OCI-LY7 (cell line): Measurements from ENCODE around the gene PIK3IP1.

ENCODE experiments used
- EZH2phosphoT487 ChIP-seq: fragments of 200-600 bp; sonication (generic); IDR thresholded peaks from 2 replicates; pipeline ENCODE4 v1.6.1; 2018; ENCODE audit warnings: low read depth, borderline replicate concordance, mild to moderate bottlenecking, mixed run types, antibody characterized with exemption, low read length, moderate library complexity, mixed read lengths
- TF ChIP-seq, protein P1 (sequence below): fragments of 200-600 bp; sonication (generic); conservative IDR thresholded peaks from 2 replicates; pipeline ENCODE4 v1.5.1; 2014; ENCODE audit warnings: mild to moderate bottlenecking, antibody characterized with exemption, low read length, moderate library complexity, mixed read lengths

DNA sequence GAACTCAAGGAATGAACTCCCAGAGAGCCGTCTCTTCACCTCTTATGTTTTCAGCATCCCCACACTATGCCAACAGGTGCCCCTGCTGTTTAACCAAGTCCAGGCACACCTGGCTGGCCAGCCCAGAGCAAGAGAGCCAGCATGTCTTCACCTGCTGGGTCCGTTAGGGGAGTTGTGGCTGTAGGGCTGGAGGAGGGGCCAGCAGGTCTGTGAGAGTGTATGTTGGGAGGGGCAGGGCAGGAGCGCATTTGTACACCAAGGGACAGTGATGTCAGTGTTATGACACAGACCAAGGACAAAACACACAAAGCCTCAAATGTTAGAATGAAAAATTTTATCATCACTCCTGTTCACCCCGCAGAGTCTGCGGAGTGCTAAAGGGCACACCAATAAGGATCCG is 48.1 kb upstream of the PIK3IP1 start:
- TF ChIP-seq, protein P1, sequence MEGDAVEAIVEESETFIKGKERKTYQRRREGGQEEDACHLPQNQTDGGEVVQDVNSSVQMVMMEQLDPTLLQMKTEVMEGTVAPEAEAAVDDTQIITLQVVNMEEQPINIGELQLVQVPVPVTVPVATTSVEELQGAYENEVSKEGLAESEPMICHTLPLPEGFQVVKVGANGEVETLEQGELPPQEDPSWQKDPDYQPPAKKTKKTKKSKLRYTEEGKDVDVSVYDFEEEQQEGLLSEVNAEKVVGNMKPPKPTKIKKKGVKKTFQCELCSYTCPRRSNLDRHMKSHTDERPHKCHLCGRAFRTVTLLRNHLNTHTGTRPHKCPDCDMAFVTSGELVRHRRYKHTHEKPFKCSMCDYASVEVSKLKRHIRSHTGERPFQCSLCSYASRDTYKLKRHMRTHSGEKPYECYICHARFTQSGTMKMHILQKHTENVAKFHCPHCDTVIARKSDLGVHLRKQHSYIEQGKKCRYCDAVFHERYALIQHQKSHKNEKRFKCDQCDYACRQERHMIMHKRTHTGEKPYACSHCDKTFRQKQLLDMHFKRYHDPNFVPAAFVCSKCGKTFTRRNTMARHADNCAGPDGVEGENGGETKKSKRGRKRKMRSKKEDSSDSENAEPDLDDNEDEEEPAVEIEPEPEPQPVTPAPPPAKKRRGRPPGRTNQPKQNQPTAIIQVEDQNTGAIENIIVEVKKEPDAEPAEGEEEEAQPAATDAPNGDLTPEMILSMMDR = no peak
- TF ChIP-seq EZH2phosphoT487 = no peak
